Activated CD8-positive, alpha-beta memory T cell treated with anti-CD3 and anti-CD28 coated beads, Interleukin-2, amount 10 ng/mL, durations not matched to agents 7 days and 5 days (primary cell): ENCODE results near the gene LAMB1. TPM values are rescaled to one million over a fixed set of nuclear protein-coding genes. Genes with fewer than 3 reads are reported as not detected.

ENCODE experiments used
- ATAC-seq: fragments of 150-1000 bp; cut with Tn5 transposase; one replicate; pipeline ENCODE4 v1.10.0; 2021; ENCODE audit warnings: moderate library complexity
- CTCF ChIA-PET: fragments of 350-600 bp; sonication (Branson Sonifier 250); formaldehyde crosslinking; loops from one replicate; lab custom pipeline; 2021; ENCODE audit warnings: antibody characterized with exemption; lab: Charles Lee
- DNase-seq: peaks from one replicate; pipeline ENCODE4 v3.0.0-alpha.2; 2020
- H3K27ac Mint-ChIP-seq: one replicate; pipeline ENCODE4 v1.8.0; 2021; ENCODE audit warnings: mild to moderate bottlenecking, mixed read lengths
- H3K27me3 Mint-ChIP-seq: one replicate; pipeline ENCODE4 v1.8.0; 2021; ENCODE audit warnings: mixed read lengths
- H3K36me3 Mint-ChIP-seq: one replicate; pipeline ENCODE4 v1.8.0; 2021; ENCODE audit warnings: mild to moderate bottlenecking, mixed read lengths
- H3K4me1 Mint-ChIP-seq: one replicate; pipeline ENCODE4 v1.8.0; 2021; ENCODE audit warnings: mixed read lengths
- H3K4me3 Mint-ChIP-seq: one replicate; pipeline ENCODE4 v1.8.0; 2021; ENCODE audit warnings: mild to moderate bottlenecking, moderate library complexity, mixed read lengths
- H3K9me3 Mint-ChIP-seq: one replicate; pipeline ENCODE4 v1.8.0; 2022; ENCODE audit warnings: low read depth, mixed read lengths
- total RNA-seq, 2 experiments: library from RNA; stranded (reverse); gene quantifications; one replicate each; pipeline ENCODE4 v1.2.3, GENCODE V29; 2021

The LAMB1 gene
- total RNA-seq, 2 experiments from 2014 or later, result not detected

GRCh38 chr7:107874111-107874510 is 128.8 kb downstream of the LAMB1 start:
- Mint-ChIP-seq H3K27me3 (peaks cover 2% of the 10 kb centered on the region), H3K4me3 (no peak overlapping the region), H3K36me3 (no peaks in the 10 kb centered on the region), H3K27ac (no peak overlapping the region), H3K4me1 (peaks cover 20% of the 10 kb centered on the region), H3K9me3 (no peaks in the 10 kb centered on the region)
- CTCF ChIA-PET, result interaction anchor here (0.9 to 13.3 kb wide), 10 partner anchors 10 to 726 kb away, joined by 3 to 199 read pairs (median 5); partner anchors contain the start of gene CBLL1
- DNase-seq (no peak), ATAC-seq (no peak)

Other genes with a start within 250 kb of the LAMB1 start
- gene SLC26A3, start 199.9 kb downstream of the LAMB1 start, total RNA-seq, result not detected
- gene DLD, start 112.0 kb downstream of the LAMB1 start, total RNA-seq, result 10 to 100 TPM; 64.1 to 78.2 TPM
- not detected for gene LAMB4, start 127.2 kb upstream of the LAMB1 start, total RNA-seq